Measurements from ENCODE around the gene ADGRD1.
"Not testable (repeated sequence)": the region's sequence is repeated elsewhere in the genome, so short reads cannot be mapped to it uniquely, and the experiment has no call there.

The ADGRD1 gene

GRCh38 chr12:131055596-131056233, 102.0 kb downstream of the ADGRD1 start:
- no peak for DNase-seq (ENCODE audit: low read depth in 3 of 3)

GRCh38 chr12:131056626-131057025, 102.9 kb downstream of the ADGRD1 start:
- DNase-seq (ENCODE audit: low read depth in 3 of 3): no peak

GRCh38 chr12:131057211-131057721, 103.6 kb downstream of the ADGRD1 start:
- no peak for DNase-seq (ENCODE audit: low read depth in 3 of 3)

- no peak for DNase-seq (ENCODE audit: low read depth in 3 of 3)
Measured at GRCh38 chr12:131057722-131058515, 104.2 kb downstream of the ADGRD1 start.

GRCh38 chr12:131058700-131059099, 105.0 kb downstream of the ADGRD1 start:
- DNase-seq (ENCODE audit: low read depth in 3 of 3): no peak

- no peak for DNase-seq (ENCODE audit: low read depth in 3 of 3)
Measured at GRCh38 chr12:131060011-131060703, 106.5 kb downstream of the ADGRD1 start.

GRCh38 chr12:131061041-131061806, 107.5 kb downstream of the ADGRD1 start:
- DNase-seq (ENCODE audit: low read depth in 3 of 3): no peak

GRCh38 chr12:131063413-131063812, 109.7 kb downstream of the ADGRD1 start:
- DNase-seq (ENCODE audit: low read depth in 3 of 3): no peak

- DNase-seq (ENCODE audit: low read depth in 3 of 3): no peak
Measured at GRCh38 chr12:131063960-131064359, 110.3 kb downstream of the ADGRD1 start.

GRCh38 chr12:131065279-131065678, 111.6 kb downstream of the ADGRD1 start:
- no peak for DNase-seq (ENCODE audit: low read depth in 3 of 3)

- no peak for DNase-seq (ENCODE audit: low read depth in 3 of 3)
Measured at GRCh38 chr12:131065801-131066200, 112.1 kb downstream of the ADGRD1 start.

- no peak for DNase-seq (ENCODE audit: low read depth in 3 of 3)
Measured at GRCh38 chr12:131066207-131066885, 112.6 kb downstream of the ADGRD1 start.

- no peak for DNase-seq (ENCODE audit: low read depth in 3 of 3)
Measured at GRCh38 chr12:131066886-131067490, 113.3 kb downstream of the ADGRD1 start.

- DNase-seq (ENCODE audit: low read depth in 3 of 3): no peak
Measured at GRCh38 chr12:131067981-131068851, 114.5 kb downstream of the ADGRD1 start.

- not testable (repeated sequence) for DNase-seq (ENCODE audit: low read depth in 3 of 3)
Measured at GRCh38 chr12:131068926-131069720, 115.4 kb downstream of the ADGRD1 start.

GRCh38 chr12:131070136-131070535, 116.4 kb downstream of the ADGRD1 start:
- DNase-seq (ENCODE audit: low read depth in 3 of 3): not testable (repeated sequence)

- not testable (repeated sequence) for DNase-seq (ENCODE audit: low read depth in 3 of 3)
Measured at GRCh38 chr12:131070668-131071067, 117.0 kb downstream of the ADGRD1 start.

- DNase-seq (ENCODE audit: low read depth in 3 of 3): not testable (repeated sequence)
Measured at GRCh38 chr12:131071234-131071820, 117.6 kb downstream of the ADGRD1 start.

Measured in stimulated activated CD4-positive, alpha-beta T cell treated with anti-CD3 and anti-CD28 coated beads, TNF-alpha, amount 100 ng/mL, for 48 hours (primary cell).